Endothelial cell (in vitro differentiated cells): Measurements from ENCODE around the gene ATP8A2. TPM values are rescaled to one million over a fixed set of nuclear protein-coding genes. Genes with fewer than 3 reads are reported as not detected.

ENCODE experiments used
- DNase-seq: peaks from one replicate; pipeline ENCODE4 v3.0.0; 2021; ENCODE audit warnings: low spot score
- H3K27ac Mint-ChIP-seq: one replicate; pipeline ENCODE4 v1.8.0; 2021; ENCODE audit warnings: mixed read lengths, inconsistent platforms; ENCODE audit not compliant: unreplicated experiment
- H3K27me3 Mint-ChIP-seq: one replicate; pipeline ENCODE4 v1.8.0; 2021; ENCODE audit warnings: mild to moderate bottlenecking, moderate library complexity, mixed read lengths, inconsistent platforms; ENCODE audit not compliant: unreplicated experiment
- H3K36me3 Mint-ChIP-seq: one replicate; pipeline ENCODE4 v1.8.0; 2021; ENCODE audit warnings: mild to moderate bottlenecking, low read depth, mixed read lengths, inconsistent platforms; ENCODE audit not compliant: unreplicated experiment
- H3K4me1 Mint-ChIP-seq: one replicate; pipeline ENCODE4 v1.8.0; 2021; ENCODE audit warnings: mild to moderate bottlenecking, mixed read lengths, inconsistent platforms; ENCODE audit not compliant: unreplicated experiment
- H3K4me3 Mint-ChIP-seq: one replicate; pipeline ENCODE4 v1.8.0; 2021; ENCODE audit warnings: mild to moderate bottlenecking, mixed read lengths, inconsistent platforms; ENCODE audit not compliant: unreplicated experiment
- H3K9me3 Mint-ChIP-seq: one replicate; pipeline ENCODE4 v1.8.0; 2021; ENCODE audit warnings: mixed read lengths, inconsistent platforms; ENCODE audit not compliant: unreplicated experiment
- total RNA-seq: library from RNA; stranded (reverse); fragmentation: NEBNext Ultra II Directional; extraction: Animal tissue kit (Norgen Biotek cat#: 25700); gene quantifications from one replicate; pipeline ENCODE4 v1.2.1, GENCODE V29; 2021; ENCODE audit not compliant: unreplicated experiment
- TF ChIP-seq, protein P1 (sequence below): fragments of 200-600 bp; sonication (generic); IDR thresholded peaks from one replicate; pipeline ENCODE4 v1.5.0; 2021; ENCODE audit warnings: antibody characterized with exemption; ENCODE audit not compliant: unreplicated experiment

The ATP8A2 gene
- total RNA-seq, 1 donor from 2014 or later = 2.1 TPM

DNA sequence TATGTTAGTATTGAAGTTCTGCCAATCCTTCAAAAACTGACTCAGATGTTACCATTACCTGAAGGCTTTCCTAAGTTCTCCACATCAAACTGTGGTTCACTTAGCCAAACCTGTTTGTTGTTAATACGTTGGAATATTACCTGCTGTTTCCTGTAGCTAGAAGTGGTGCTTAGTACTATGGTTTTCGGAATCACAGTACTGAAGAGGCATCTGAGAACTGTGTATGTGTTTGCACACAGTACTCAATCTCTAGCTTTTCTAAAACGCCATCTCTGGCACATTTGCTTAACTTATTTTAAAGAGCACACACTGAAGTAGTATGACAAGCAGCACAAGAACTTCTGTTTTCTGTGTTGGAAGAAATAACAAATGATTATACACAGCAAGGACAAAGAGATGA is 431.9 kb downstream of the ATP8A2 start:
- no peaks in the 10 kb centered on the region for H3K36me3 Mint-ChIP-seq
- H3K27ac Mint-ChIP-seq = no peak overlapping the region
- TF ChIP-seq, protein P1, sequence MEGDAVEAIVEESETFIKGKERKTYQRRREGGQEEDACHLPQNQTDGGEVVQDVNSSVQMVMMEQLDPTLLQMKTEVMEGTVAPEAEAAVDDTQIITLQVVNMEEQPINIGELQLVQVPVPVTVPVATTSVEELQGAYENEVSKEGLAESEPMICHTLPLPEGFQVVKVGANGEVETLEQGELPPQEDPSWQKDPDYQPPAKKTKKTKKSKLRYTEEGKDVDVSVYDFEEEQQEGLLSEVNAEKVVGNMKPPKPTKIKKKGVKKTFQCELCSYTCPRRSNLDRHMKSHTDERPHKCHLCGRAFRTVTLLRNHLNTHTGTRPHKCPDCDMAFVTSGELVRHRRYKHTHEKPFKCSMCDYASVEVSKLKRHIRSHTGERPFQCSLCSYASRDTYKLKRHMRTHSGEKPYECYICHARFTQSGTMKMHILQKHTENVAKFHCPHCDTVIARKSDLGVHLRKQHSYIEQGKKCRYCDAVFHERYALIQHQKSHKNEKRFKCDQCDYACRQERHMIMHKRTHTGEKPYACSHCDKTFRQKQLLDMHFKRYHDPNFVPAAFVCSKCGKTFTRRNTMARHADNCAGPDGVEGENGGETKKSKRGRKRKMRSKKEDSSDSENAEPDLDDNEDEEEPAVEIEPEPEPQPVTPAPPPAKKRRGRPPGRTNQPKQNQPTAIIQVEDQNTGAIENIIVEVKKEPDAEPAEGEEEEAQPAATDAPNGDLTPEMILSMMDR = no peak
- no peak overlapping the region for H3K4me3 Mint-ChIP-seq
- no peaks in the 10 kb centered on the region for H3K9me3 Mint-ChIP-seq
- H3K27me3 Mint-ChIP-seq = no peaks in the 10 kb centered on the region
- peaks cover 19% of the 10 kb centered on the region for H3K4me1 Mint-ChIP-seq
- DNase-seq = no peak

- TF ChIP-seq, protein P1 = no peak
- H3K4me3 Mint-ChIP-seq = no peak overlapping the region
Observed at GRCh38 chr13:25806264-25806974, 434.6 kb downstream of the ATP8A2 start.

GRCh38 chr13:25807562-25807961 is 435.8 kb downstream of the ATP8A2 start:
- no peak for DNase-seq
- H3K9me3 Mint-ChIP-seq = no peaks in the 10 kb centered on the region
- H3K27ac Mint-ChIP-seq = peak overlapping the region; percentile 78
- H3K36me3 Mint-ChIP-seq = peaks cover 3% of the 10 kb centered on the region
- no peak overlapping the region for H3K4me3 Mint-ChIP-seq
- H3K4me1 Mint-ChIP-seq = peaks cover 15% of the 10 kb centered on the region
- TF ChIP-seq, protein P1 = no peak
- no peaks in the 10 kb centered on the region for H3K27me3 Mint-ChIP-seq

More at GRCh38 chr13:25806264-25806974, 434.6 kb downstream of the ATP8A2 start:
- Mint-ChIP-seq H3K27ac (no peak overlapping the region), H3K27me3 (no peaks in the 10 kb centered on the region), H3K36me3 (no peaks in the 10 kb centered on the region), H3K9me3 (no peaks in the 10 kb centered on the region), H3K4me1 (peaks cover 15% of the 10 kb centered on the region)
- DNase-seq = no peak

GRCh38 chr13:25811506-25811905 is 439.7 kb downstream of the ATP8A2 start:
- Mint-ChIP-seq H3K27me3 (no peaks in the 10 kb centered on the region), H3K27ac (no peak overlapping the region), H3K4me3 (no peak overlapping the region), H3K9me3 (no peaks in the 10 kb centered on the region), H3K4me1 (peaks cover 6% of the 10 kb centered on the region), H3K36me3 (peaks cover 3% of the 10 kb centered on the region)
- DNase-seq = no peak
- TF ChIP-seq, protein P1 = no peak

GRCh38 chr13:25816239-25816638 is 444.5 kb downstream of the ATP8A2 start:
- Mint-ChIP-seq H3K9me3 (no peaks in the 10 kb centered on the region), H3K27me3 (peaks cover 2% of the 10 kb centered on the region), H3K27ac (no peak overlapping the region), H3K4me1 (no peaks in the 10 kb centered on the region), H3K4me3 (no peak overlapping the region), H3K36me3 (peaks cover 3% of the 10 kb centered on the region)
- TF ChIP-seq, protein P1 = no peak
- no peak for DNase-seq
